Parathyroid adenoma (tissue), 2 donors: ENCODE results near the gene GADD45B.
"Not testable (repeated sequence)": the region's sequence is repeated elsewhere in the genome, so short reads cannot be mapped to it uniquely, and the experiment has no call there.

ENCODE experiments used
- H2AFZ ChIP-seq: fragments of 300-600 bp; sonication (generic); one replicate; pipeline ENCODE4 v1.7.0; 2017; ENCODE audit warnings: antibody characterized with exemption, mild to moderate bottlenecking
- H3K27ac ChIP-seq: fragments of 300-600 bp; sonication (generic); one replicate; pipeline ENCODE4 v1.7.0; 2017
- H3K27me3 ChIP-seq: fragments of 300-600 bp; sonication (generic); one replicate; pipeline ENCODE4 v1.7.0; 2017; ENCODE audit warnings: low read length; ENCODE audit not compliant: control insufficient read depth, insufficient read depth
- H3K36me3 ChIP-seq: fragments of 300-600 bp; sonication (generic); one replicate; pipeline ENCODE4 v1.7.0; 2017; ENCODE audit warnings: low read length; ENCODE audit not compliant: control insufficient read depth, insufficient read depth
- H3K4me1 ChIP-seq: fragments of 300-600 bp; sonication (generic); one replicate; pipeline ENCODE4 v1.7.0; 2017; ENCODE audit warnings: control low read depth
- H3K4me2 ChIP-seq: fragments of 300-600 bp; sonication (generic); one replicate; pipeline ENCODE4 v1.7.0; 2017; ENCODE audit warnings: low read length
- H3K4me3 ChIP-seq: fragments of 300-600 bp; sonication (generic); one replicate; pipeline ENCODE4 v1.7.0; 2017; ENCODE audit warnings: low read depth, low read length
- H3K79me2 ChIP-seq: fragments of 300-600 bp; sonication (generic); one replicate; pipeline ENCODE4 v1.7.0; 2017; ENCODE audit warnings: control low read depth
- H3K9ac ChIP-seq: fragments of 300-600 bp; sonication (generic); one replicate; pipeline ENCODE4 v1.7.0; 2017; ENCODE audit warnings: mild to moderate bottlenecking
- H3K9me3 ChIP-seq: fragments of 300-600 bp; sonication (generic); one replicate; pipeline ENCODE4 v1.7.0; 2017; ENCODE audit warnings: low read length; ENCODE audit not compliant: control insufficient read depth
- TF ChIP-seq, protein P1 (sequence below): fragments of 300-600 bp; sonication (generic); IDR thresholded peaks from one replicate; pipeline ENCODE4 v1.7.0; 2017; ENCODE audit warnings: antibody characterized with exemption, mild to moderate bottlenecking
- donor health status: primary hyperparathyroidism.

The GADD45B gene

DNA sequence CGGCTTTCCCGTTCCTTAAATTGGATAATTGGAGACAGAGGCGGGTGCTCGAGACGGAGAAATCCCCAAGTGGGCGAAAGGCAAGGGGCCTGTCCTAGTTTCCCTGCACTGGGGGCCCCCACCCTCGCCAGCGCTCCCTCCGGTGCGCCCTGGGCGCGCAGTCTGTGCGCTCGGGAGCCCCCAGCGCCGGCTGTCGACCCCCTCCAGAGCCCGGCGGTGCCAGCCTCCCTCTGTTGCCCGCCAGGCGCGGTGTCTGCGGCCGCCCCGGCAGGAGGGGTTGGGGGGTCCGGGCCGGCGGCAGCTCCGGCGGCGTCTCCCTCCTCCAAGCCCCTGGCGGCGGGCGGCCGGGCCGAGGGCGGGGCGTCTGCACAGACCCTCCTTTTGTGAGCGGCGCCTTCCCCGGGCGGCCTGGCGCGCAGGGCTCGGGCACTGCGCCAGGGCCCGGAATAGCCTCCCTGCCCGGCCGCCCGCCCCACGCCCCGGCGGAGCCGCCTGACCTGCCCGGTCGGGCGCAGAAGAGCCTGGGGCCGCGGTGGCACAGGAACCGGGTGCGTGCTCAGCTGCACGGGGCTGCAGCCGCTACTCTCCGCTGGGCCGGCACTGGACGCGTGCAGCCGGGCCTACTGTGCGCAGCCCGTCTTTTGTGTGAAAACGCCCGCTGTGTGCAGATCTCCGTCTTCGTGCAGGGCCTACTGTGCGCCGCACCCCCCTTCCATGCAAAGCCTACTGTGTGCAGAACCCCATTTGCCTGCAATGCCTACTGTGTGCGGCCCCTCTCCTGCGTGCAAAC, 13.2 kb downstream of the GADD45B start:
- H3K36me3 ChIP-seq: no peaks in the 10 kb centered on the region
- peak overlapping the region; percentile 22 for H3K4me3 ChIP-seq
- TF ChIP-seq, protein P1, sequence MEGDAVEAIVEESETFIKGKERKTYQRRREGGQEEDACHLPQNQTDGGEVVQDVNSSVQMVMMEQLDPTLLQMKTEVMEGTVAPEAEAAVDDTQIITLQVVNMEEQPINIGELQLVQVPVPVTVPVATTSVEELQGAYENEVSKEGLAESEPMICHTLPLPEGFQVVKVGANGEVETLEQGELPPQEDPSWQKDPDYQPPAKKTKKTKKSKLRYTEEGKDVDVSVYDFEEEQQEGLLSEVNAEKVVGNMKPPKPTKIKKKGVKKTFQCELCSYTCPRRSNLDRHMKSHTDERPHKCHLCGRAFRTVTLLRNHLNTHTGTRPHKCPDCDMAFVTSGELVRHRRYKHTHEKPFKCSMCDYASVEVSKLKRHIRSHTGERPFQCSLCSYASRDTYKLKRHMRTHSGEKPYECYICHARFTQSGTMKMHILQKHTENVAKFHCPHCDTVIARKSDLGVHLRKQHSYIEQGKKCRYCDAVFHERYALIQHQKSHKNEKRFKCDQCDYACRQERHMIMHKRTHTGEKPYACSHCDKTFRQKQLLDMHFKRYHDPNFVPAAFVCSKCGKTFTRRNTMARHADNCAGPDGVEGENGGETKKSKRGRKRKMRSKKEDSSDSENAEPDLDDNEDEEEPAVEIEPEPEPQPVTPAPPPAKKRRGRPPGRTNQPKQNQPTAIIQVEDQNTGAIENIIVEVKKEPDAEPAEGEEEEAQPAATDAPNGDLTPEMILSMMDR: no peak
- H3K4me1 ChIP-seq: peaks cover 26% of the 10 kb centered on the region
- H2AFZ ChIP-seq: peak overlapping the region; percentile 73
- H3K9ac ChIP-seq: no peak overlapping the region
- H3K4me2 ChIP-seq: peak overlapping the region; percentile 76
- no peaks in the 10 kb centered on the region for H3K27me3 ChIP-seq
- no peaks in the 10 kb centered on the region for H3K9me3 ChIP-seq
- no peak overlapping the region for H3K27ac ChIP-seq
- H3K79me2 ChIP-seq: no peaks in the 10 kb centered on the region

GRCh38 chr19:2490659-2491058, 14.7 kb downstream of the GADD45B start:
- H3K27ac ChIP-seq: peak overlapping the region; percentile 97
- no peaks in the 10 kb centered on the region for H3K79me2 ChIP-seq
- H3K4me2 ChIP-seq: peak overlapping the region; percentile 30
- H3K27me3 ChIP-seq: no peaks in the 10 kb centered on the region
- no peaks in the 10 kb centered on the region for H3K9me3 ChIP-seq
- peaks cover 26% of the 10 kb centered on the region for H3K4me1 ChIP-seq
- H3K4me3 ChIP-seq: no peak overlapping the region
- H3K9ac ChIP-seq: no peak overlapping the region
- no peaks in the 10 kb centered on the region for H3K36me3 ChIP-seq
- H2AFZ ChIP-seq: peak overlapping the region; percentile 25
- TF ChIP-seq, protein P1: no peak

- H3K27me3 ChIP-seq: no peaks in the 10 kb centered on the region
- H3K4me1 ChIP-seq: peaks cover 32% of the 10 kb centered on the region
- H3K9me3 ChIP-seq: no peaks in the 10 kb centered on the region
- TF ChIP-seq, protein P1: no peak
- no peaks in the 10 kb centered on the region for H3K36me3 ChIP-seq
- H3K27ac ChIP-seq: peak overlapping the region; percentile 97
- H3K4me2 ChIP-seq: peak overlapping the region; percentile 31
- no peak overlapping the region for H3K9ac ChIP-seq
- H2AFZ ChIP-seq: peak overlapping the region; percentile 25
- H3K4me3 ChIP-seq: no peak overlapping the region
- no peaks in the 10 kb centered on the region for H3K79me2 ChIP-seq
Measured at GRCh38 chr19:2491130-2491801, 15.3 kb downstream of the GADD45B start.

GRCh38 chr19:2492870-2493269, 16.9 kb downstream of the GADD45B start:
- no peaks in the 10 kb centered on the region for H3K36me3 ChIP-seq
- no peaks in the 10 kb centered on the region for H3K9me3 ChIP-seq
- no peak overlapping the region for H3K4me3 ChIP-seq
- no peak overlapping the region for H3K9ac ChIP-seq
- H3K27ac ChIP-seq: peak overlapping the region; percentile 97
- H3K79me2 ChIP-seq: no peaks in the 10 kb centered on the region
- peaks cover 38% of the 10 kb centered on the region for H3K4me1 ChIP-seq
- H2AFZ ChIP-seq: no peak overlapping the region
- TF ChIP-seq, protein P1: no peak
- no peaks in the 10 kb centered on the region for H3K27me3 ChIP-seq
- H3K4me2 ChIP-seq: no peak overlapping the region

GRCh38 chr19:2493448-2493847, 17.5 kb downstream of the GADD45B start:
- not testable (repeated sequence) for H3K27me3 ChIP-seq
- peak overlapping the region; percentile 100 for H3K27ac ChIP-seq

More at GRCh38 chr19:2493448-2493847, 17.5 kb downstream of the GADD45B start:
- not testable (repeated sequence) for H3K79me2 ChIP-seq, H3K36me3 ChIP-seq, H3K9me3 ChIP-seq, H2AFZ ChIP-seq, H3K4me2 ChIP-seq, H3K9ac ChIP-seq, H3K4me3 ChIP-seq
- H3K4me1 ChIP-seq: peaks cover 38% of the 10 kb centered on the region
